ENCODE data around the gene TTLL3.
A peak's percentile ranks its signal among the peaks of the same experiment; 100 is the strongest.
"Not testable (repeated sequence)": the region's sequence is repeated elsewhere in the genome, so short reads cannot be mapped to it uniquely, and the experiment has no call there.

The TTLL3 gene

DNA sequence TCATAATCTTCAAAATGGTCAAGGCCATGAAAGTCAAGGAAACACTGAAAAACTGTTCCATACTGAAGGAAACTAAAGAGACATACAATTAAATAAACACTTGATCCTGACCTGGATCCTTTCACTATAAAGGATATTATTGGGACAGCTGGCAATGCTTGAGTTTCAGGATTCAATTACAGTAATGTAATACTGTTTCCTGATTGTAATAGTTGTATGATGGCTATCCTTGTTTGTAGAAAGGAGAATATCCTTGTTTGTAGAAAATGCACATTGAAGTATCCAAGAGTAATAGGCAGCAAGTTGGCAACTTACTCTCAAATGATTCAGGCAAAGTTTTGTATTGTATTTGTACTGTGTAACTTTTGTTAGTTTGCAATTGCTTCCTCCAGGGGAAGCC is 65.4 kb downstream of the TTLL3 start:
- DNase-seq (ENCODE audit: low read depth): no peak

DNA sequence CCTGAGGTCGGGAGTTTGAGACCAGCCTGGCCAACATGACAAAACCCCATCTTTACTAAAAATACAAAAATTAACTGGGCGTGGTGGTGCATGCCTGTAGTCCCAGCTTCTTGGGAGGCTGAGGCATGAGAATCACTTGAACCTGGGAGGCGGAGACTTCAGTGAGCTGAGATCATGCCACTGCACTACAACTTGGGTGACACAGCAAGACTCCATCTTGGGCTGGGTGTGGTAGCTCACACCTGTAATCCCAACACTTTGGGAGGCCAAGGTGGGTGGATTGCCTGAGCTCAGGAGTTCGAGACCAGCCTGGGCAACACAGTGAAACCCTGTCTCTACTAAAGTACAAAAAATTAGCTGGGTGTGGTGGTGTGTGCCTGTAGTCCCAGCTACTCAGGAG is 66.2 kb downstream of the TTLL3 start:
- not testable (repeated sequence) for DNase-seq (ENCODE audit: low read depth); H3K4me3 ChIP-seq (ENCODE audit: low read length)

More for the DNA sequence above, 65.4 kb downstream of the TTLL3 start:
- TF ChIP-seq, protein P1, sequence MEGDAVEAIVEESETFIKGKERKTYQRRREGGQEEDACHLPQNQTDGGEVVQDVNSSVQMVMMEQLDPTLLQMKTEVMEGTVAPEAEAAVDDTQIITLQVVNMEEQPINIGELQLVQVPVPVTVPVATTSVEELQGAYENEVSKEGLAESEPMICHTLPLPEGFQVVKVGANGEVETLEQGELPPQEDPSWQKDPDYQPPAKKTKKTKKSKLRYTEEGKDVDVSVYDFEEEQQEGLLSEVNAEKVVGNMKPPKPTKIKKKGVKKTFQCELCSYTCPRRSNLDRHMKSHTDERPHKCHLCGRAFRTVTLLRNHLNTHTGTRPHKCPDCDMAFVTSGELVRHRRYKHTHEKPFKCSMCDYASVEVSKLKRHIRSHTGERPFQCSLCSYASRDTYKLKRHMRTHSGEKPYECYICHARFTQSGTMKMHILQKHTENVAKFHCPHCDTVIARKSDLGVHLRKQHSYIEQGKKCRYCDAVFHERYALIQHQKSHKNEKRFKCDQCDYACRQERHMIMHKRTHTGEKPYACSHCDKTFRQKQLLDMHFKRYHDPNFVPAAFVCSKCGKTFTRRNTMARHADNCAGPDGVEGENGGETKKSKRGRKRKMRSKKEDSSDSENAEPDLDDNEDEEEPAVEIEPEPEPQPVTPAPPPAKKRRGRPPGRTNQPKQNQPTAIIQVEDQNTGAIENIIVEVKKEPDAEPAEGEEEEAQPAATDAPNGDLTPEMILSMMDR (conservative IDR thresholded peaks at IDR 0.05; ENCODE audit: low read length): no peak
- no peak overlapping the region for H3K4me3 ChIP-seq (ENCODE audit: low read length)

DNA sequence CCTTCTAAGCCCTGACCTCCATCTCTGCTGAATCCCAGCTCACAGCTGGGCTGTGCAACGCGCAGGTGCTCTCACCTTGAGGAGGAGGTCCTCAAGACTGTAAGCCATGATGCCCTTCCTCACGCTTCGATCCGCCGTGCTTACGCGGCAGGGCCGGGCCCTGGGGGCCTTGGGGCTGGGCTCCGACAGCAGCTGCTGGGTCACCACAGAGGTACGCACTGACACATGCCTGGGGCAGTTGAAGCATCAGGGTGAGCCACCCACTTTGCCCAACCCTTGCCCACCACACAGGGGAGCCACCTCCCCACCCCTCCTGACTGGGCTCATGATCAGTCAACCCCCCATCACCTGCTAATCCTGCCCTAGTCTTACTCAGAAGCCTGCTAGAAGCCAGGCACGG is 66.9 kb downstream of the TTLL3 start:
- no peak for DNase-seq (ENCODE audit: low read depth)
- TF ChIP-seq, protein P1 (conservative IDR thresholded peaks at IDR 0.05; ENCODE audit: low read length): no peak

DNA sequence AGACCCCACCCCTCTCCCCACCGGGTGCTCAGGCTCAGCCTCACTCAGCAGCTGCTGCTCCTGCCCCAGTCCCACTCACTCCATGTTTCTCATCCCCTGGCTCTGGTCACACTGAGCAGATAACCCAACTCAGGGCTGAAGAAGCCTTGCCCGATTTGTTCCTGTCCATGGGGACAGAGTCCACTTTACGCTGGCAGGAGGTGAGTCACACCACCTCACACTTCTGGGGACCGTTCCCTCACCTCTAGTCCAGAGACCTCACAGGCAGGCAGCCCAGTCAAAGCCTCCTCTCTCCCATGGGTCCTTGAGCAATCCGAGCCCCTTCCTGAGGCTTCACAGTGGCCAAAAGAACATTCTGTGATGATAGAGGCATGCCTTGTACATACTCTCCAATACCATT is 68.6 kb downstream of the TTLL3 start:
- TF ChIP-seq, protein P1 (conservative IDR thresholded peaks at IDR 0.05; ENCODE audit: low read length): no peak
- no peak overlapping the region for H3K4me3 ChIP-seq (ENCODE audit: low read length)
- DNase-seq (ENCODE audit: low read depth): no peak

More for the DNA sequence above, 66.9 kb downstream of the TTLL3 start:
- H3K4me3 ChIP-seq (ENCODE audit: low read length): no peak overlapping the region

DNA sequence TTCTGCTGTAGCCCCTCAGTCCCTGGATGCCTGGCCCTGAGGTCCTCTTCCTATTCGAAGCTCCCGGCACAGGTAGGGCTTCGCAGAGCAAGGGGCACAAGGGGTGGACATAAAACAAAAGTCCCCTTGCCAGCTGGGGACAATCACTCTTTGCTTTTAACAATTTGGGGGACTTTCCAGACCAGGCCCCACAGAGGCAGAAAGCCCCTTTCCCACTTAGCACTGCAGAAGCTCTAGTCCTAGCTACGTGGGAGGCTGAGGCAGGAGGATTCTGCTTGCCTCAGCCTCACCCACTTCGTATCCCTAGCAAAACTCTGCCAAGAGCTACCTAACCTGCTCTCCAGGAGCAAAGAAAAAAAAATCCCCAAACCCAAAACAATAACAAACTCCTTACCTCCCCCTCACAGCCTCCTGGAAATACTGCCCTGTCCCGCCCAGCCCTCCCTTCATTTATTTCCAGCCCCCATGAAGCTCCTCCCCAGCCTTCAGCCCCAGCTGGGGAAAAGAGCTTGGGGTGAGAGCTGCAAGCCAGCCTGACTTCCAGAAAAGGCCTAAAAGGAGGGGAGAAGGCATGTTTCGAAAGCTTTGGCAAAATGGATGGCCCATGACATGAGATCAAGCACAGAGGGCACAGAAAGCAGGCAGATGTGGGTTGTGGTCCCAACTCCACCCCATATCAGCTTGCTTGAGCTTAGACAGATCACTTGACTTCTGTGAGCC is 69.9 kb downstream of the TTLL3 start, which contains the start of gene CIDEC:
Gene CIDEC, minus strand, starts transcription at position 424 of the 720 bp plus-strand sequence. CDS start 1,767 bp downstream, outside the sequence.
- DNase-seq (ENCODE audit: low read depth): no peak
- TF ChIP-seq, protein P1 (conservative IDR thresholded peaks at IDR 0.05; ENCODE audit: low read length): no peak
- no peak within 1 kb of the TSS for H3K4me3 ChIP-seq (ENCODE audit: low read length)

DNA sequence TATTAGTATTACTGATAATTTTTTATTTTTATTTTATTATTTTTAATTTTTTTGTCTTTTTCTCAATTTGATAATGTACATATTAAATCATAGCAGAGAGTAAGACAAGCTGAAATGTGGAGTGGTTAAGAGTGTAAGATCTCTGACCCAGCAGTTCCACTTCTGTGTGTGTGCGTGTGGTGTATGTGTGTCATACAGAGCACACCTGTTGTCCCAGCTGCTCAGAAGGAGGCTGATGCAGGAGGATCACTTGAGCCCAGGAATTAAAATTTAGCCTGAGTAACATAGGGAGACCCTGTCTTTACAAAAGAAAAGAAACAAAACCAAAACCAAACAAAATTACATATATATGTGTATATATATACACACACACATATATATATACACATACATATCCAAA is 71.4 kb downstream of the TTLL3 start:
- no peak for DNase-seq (ENCODE audit: low read depth)
- TF ChIP-seq, protein P1 (conservative IDR thresholded peaks at IDR 0.05; ENCODE audit: low read length): no peak

DNA sequence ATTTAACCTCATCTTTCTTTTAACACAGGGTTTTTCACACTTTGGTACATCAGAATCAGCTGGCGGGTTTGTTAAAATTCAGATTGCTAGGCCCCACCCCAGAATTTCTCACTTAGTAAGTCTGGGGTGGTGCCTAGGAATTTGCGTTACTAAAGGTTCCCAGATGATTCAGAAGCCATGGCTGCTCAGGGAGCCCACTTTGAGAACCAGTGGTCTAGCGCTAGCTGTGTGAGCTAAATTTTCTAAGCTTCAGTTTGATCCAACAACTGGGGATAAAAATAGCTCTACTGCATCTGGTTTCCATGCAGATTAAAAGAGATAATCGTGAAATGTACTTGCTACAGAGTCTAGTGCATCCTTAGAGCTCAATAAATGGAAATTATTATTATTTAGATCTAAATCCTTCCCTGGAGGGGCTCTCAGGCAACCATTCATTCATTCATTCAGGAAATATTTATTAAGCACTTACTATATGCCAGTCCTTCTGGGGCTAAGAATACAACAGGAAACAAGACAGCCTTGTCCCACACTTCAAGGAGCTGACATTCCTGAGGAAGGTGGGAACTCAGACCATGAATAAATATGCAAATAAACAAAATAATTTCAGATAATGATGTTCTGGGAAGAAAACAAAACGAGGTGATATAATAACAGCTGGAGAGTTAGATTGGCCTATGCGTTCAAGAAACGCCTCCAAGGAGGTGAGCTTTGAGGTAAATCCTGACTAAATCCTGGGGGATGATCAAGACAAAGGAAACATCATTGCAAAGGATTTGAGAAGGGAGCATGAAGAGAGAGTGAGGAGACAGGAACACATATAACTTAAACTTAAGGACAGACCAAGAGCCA is 73.9 kb downstream of the TTLL3 start:
- TF ChIP-seq, protein P1 (conservative IDR thresholded peaks at IDR 0.05; ENCODE audit: low read length): no peak
- DNase-seq (ENCODE audit: low read depth): peak; percentile 65
- no peak overlapping the region for H3K4me3 ChIP-seq (ENCODE audit: low read length)

More for the DNA sequence above, 71.4 kb downstream of the TTLL3 start:
- H3K4me3 ChIP-seq (ENCODE audit: low read length): no peak overlapping the region

Data from AG10803 (cell line).